Smooth muscle cell (in vitro differentiated cells): ENCODE results near the gene SRBD1. TPM values are rescaled to one million over a fixed set of nuclear protein-coding genes. Genes with fewer than 3 reads are reported as not detected.

Source experiments
- DNase-seq: peaks from one replicate; lab custom pipeline; 2025; ENCODE audit not compliant: unreplicated experiment; lab: John Stamatoyannopoulos, UW
- H2AFZ ChIP-seq: fragments of 200-600 bp; sonication (generic); 2 replicates; pipeline ENCODE4 v1.6.0; 2016; ENCODE audit warnings: antibody characterized with exemption, low read depth, mild to moderate bottlenecking
- H3F3A ChIP-seq: fragments of 200-600 bp; sonication (generic); 2 replicates; pipeline ENCODE4 v1.6.0; 2017; ENCODE audit warnings: antibody characterized with exemption, low read depth
- H3K27ac ChIP-seq: fragments of 200-600 bp; sonication (generic); 2 replicates; pipeline ENCODE4 v1.5.1; 2016; ENCODE audit warnings: low read depth, mild to moderate bottlenecking
- H3K27me3 ChIP-seq: fragments of 200-600 bp; sonication (generic); 2 replicates; pipeline ENCODE4 v1.6.1; 2016; ENCODE audit warnings: low read depth, mild to moderate bottlenecking
- H3K36me3 ChIP-seq: fragments of 200-600 bp; sonication (generic); 2 replicates; pipeline ENCODE4 v1.5.1; 2016; ENCODE audit warnings: low read depth
- H3K4me1 ChIP-seq: fragments of 200-600 bp; sonication (generic); 2 replicates; pipeline ENCODE4 v1.5.1; 2016; ENCODE audit warnings: low read depth
- H3K4me2 ChIP-seq: fragments of 200-600 bp; sonication (generic); 2 replicates; pipeline ENCODE4 v1.6.0; 2016; ENCODE audit warnings: mild to moderate bottlenecking
- H3K4me3 ChIP-seq: fragments of 200-600 bp; sonication (generic); 2 replicates; pipeline ENCODE4 v1.5.1; 2016; ENCODE audit warnings: mild to moderate bottlenecking
- H3K79me2 ChIP-seq: fragments of 200-600 bp; sonication (generic); 2 replicates; pipeline ENCODE4 v1.6.0; 2016; ENCODE audit warnings: low read depth, mild to moderate bottlenecking
- H3K9ac ChIP-seq: fragments of 200-600 bp; sonication (generic); 2 replicates; pipeline ENCODE4 v1.6.0; 2016; ENCODE audit warnings: low read depth
- H3K9me3 ChIP-seq: fragments of 200-600 bp; sonication (generic); replicated peaks from 2 replicates; pipeline ENCODE4 v1.5.1; 2016; ENCODE audit warnings: low read depth
- H4K20me1 ChIP-seq: fragments of 200-600 bp; sonication (generic); 2 replicates; pipeline ENCODE4 v1.6.0; 2016; ENCODE audit warnings: low read depth
- WGBS: methylation state at CpG from one replicate; pipeline ENCODE4 v1.1.7; 2016; ENCODE audit warnings: low lambda C conversion rate; 5-methylcytosine and 5-hydroxymethylcytosine counted together
- polyA plus RNA-seq: library from polyadenylated mRNA; unstranded; fragments of >200 nt; fragmentation: Nextera tagmentation; extraction: Ambion mirVana; gene quantifications from 2 replicates; pipeline ENCODE4 v1.2.1, GENCODE V29; 2016
- total RNA-seq: library from RNA; depleted of rRNA; stranded (reverse); fragments of >200 nt; gene quantifications from 2 replicates; pipeline ENCODE4 v1.2.3, GENCODE V29; 2014
- TF ChIP-seq, protein P1 (sequence below): fragments of 200-600 bp; sonication (generic); IDR thresholded peaks from 2 replicates; pipeline ENCODE4 v1.5.1; 2017; ENCODE audit warnings: borderline replicate concordance, mild to moderate bottlenecking, antibody characterized with exemption; ENCODE audit not compliant: insufficient read depth, poor library complexity, severe bottlenecking

SRBD1 gene
- total and polyA plus RNA-seq, 2 experiments from 2014 or later, result 11.1 to 22.5 TPM

- no peak overlapping the region for H2AFZ ChIP-seq
- no peak overlapping the region for H3K27ac ChIP-seq
- no peaks in the 10 kb centered on the region for H3K4me1 ChIP-seq
- H3K9ac ChIP-seq, result no peak overlapping the region
- H3K4me3 ChIP-seq, result no peak overlapping the region
- no peaks in the 10 kb centered on the region for H3K79me2 ChIP-seq
- TF ChIP-seq, protein P1, sequence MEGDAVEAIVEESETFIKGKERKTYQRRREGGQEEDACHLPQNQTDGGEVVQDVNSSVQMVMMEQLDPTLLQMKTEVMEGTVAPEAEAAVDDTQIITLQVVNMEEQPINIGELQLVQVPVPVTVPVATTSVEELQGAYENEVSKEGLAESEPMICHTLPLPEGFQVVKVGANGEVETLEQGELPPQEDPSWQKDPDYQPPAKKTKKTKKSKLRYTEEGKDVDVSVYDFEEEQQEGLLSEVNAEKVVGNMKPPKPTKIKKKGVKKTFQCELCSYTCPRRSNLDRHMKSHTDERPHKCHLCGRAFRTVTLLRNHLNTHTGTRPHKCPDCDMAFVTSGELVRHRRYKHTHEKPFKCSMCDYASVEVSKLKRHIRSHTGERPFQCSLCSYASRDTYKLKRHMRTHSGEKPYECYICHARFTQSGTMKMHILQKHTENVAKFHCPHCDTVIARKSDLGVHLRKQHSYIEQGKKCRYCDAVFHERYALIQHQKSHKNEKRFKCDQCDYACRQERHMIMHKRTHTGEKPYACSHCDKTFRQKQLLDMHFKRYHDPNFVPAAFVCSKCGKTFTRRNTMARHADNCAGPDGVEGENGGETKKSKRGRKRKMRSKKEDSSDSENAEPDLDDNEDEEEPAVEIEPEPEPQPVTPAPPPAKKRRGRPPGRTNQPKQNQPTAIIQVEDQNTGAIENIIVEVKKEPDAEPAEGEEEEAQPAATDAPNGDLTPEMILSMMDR, result no peak
- H3F3A ChIP-seq, result no peaks in the 10 kb centered on the region
- H4K20me1 ChIP-seq, result no peaks in the 10 kb centered on the region
- no peak for DNase-seq
- 78% methylated on average over 2 of the region's 2 CpGs for WGBS
- no peak overlapping the region for H3K4me2 ChIP-seq
- H3K27me3 ChIP-seq, result peaks cover 10% of the 10 kb centered on the region
- no peaks in the 10 kb centered on the region for H3K36me3 ChIP-seq
- H3K9me3 ChIP-seq, result no peaks in the 10 kb centered on the region
Measured at GRCh38 chr2:45361666-45362065, 249.4 kb downstream of the SRBD1 start.

GRCh38 chr2:45354776-45355175 lies 256.3 kb downstream of the SRBD1 start:
- Histone ChIP-seq H4K20me1 (no peaks in the 10 kb centered on the region), H3K4me3 (no peak overlapping the region), H3K9me3 (no peaks in the 10 kb centered on the region), H3K79me2 (no peaks in the 10 kb centered on the region), H3K4me1 (no peaks in the 10 kb centered on the region), H3K36me3 (no peaks in the 10 kb centered on the region), H3F3A (no peaks in the 10 kb centered on the region), H3K4me2 (no peak overlapping the region), H2AFZ (no peak overlapping the region), H3K9ac (no peak overlapping the region), H3K27me3 (peaks cover 10% of the 10 kb centered on the region), H3K27ac (no peak overlapping the region)
- TF ChIP-seq, protein P1, result no peak
- DNase-seq, result no peak
- 88% methylated on average over 2 of the region's 2 CpGs for WGBS

DNA sequence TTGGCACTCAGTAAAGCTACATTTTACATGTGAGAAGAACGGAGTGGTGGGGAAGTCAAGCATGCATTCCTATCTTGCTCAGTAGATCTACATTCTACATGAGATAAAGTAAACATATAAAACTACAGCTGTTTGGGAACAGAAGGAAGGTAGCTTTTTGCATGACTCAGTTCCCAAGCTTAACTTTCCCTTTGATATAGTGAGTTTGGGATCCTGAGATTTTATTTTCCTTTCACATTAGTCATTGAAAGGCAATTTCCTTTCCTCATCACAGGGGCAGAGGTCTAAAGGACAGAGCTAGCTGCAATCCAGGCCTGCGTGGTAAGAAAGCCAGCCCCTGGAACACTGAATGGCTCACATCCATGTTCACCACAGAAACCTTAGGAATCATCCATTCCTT lies 257.2 kb downstream of the SRBD1 start:
- no peak overlapping the region for H3K4me2 ChIP-seq
- no peaks in the 10 kb centered on the region for H3K79me2 ChIP-seq
- H3K36me3 ChIP-seq, result no peaks in the 10 kb centered on the region
- no peak overlapping the region for H3K27ac ChIP-seq
- DNase-seq, result no peak
- no peaks in the 10 kb centered on the region for H4K20me1 ChIP-seq
- 43% methylated on average over 2 of the region's 2 CpGs for WGBS
- H3F3A ChIP-seq, result no peaks in the 10 kb centered on the region
- TF ChIP-seq, protein P1, result no peak
- no peak overlapping the region for H3K4me3 ChIP-seq
- no peaks in the 10 kb centered on the region for H3K9me3 ChIP-seq
- H3K9ac ChIP-seq, result no peak overlapping the region
- H3K4me1 ChIP-seq, result no peaks in the 10 kb centered on the region
- no peak overlapping the region for H2AFZ ChIP-seq
- H3K27me3 ChIP-seq, result peaks cover 10% of the 10 kb centered on the region

DNA sequence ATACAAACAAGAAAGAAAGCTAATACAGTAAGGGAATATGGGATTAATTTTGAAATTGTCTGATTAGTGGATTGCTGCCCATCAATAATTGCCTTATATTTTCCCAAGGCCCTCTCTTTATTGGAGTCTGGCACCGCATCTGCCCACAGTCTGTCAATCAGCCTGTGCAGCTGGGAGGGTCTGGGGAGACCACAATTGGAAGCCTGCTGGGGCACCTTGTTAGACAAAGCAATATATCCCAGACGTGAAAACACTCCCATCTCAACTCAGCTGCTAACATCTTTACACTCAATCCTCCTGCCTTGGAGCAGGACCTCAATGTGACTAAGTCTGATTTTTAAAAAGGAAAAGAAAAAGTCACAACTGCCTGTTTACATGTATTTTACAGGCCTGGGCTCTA lies 258.6 kb downstream of the SRBD1 start:
- WGBS, result 85% methylated on average over 2 of the region's 2 CpGs
- no peak overlapping the region for H3K4me3 ChIP-seq
- H3K27me3 ChIP-seq, result peaks cover 10% of the 10 kb centered on the region
- no peaks in the 10 kb centered on the region for H4K20me1 ChIP-seq
- H3K36me3 ChIP-seq, result no peaks in the 10 kb centered on the region
- no peaks in the 10 kb centered on the region for H3K9me3 ChIP-seq
- H2AFZ ChIP-seq, result no peak overlapping the region
- H3F3A ChIP-seq, result no peaks in the 10 kb centered on the region
- H3K9ac ChIP-seq, result no peak overlapping the region
- no peak overlapping the region for H3K4me2 ChIP-seq
- no peaks in the 10 kb centered on the region for H3K4me1 ChIP-seq
- TF ChIP-seq, protein P1, result no peak
- no peak for DNase-seq
- H3K27ac ChIP-seq, result no peak overlapping the region
- H3K79me2 ChIP-seq, result no peaks in the 10 kb centered on the region
